Panc1 (cell line): ENCODE data around the gene ALG9. TPM values are rescaled to one million over a fixed set of nuclear protein-coding genes. Genes with fewer than 3 reads are reported as not detected.
A peak's percentile ranks its signal among the peaks of the same experiment; 100 is the strongest.

Experiments used
- ATAC-seq: fragments of 200-7000 bp; cut with Tn5 transposase; 2 replicates; pipeline ENCODE4 v1.9.1; 2020; ENCODE audit warnings: mild to moderate bottlenecking, moderate library complexity
- BruUV-seq: library from RNA; stranded (reverse); fragments of 400-500 nt; replicated peaks from 2 replicates; lab custom pipeline; 2021; lab: Mats Ljungman, UMichigan
- CTCF ChIA-PET: fragments of 300-600 bp; sonication (Branson Sonifier 250); formaldehyde crosslinking; loops from one replicate; lab custom pipeline; 2022; ENCODE audit warnings: antibody characterized with exemption; lab: Charles Lee
- POLR2A ChIA-PET: fragments of 300-600 bp; sonication (Branson Sonifier 250); formaldehyde crosslinking; loops from one replicate; lab custom pipeline; 2022; ENCODE audit warnings: antibody characterized with exemption; lab: Charles Lee
- DNase-seq: peaks from one replicate; pipeline ENCODE4 v3.0.0-alpha.2; 2010; ENCODE audit warnings: low read depth, low spot score
- H3K27ac ChIP-seq: 2 replicates; pipeline ENCODE4 v1.5.1; 2011; ENCODE audit warnings: mild to moderate bottlenecking, low read length, inconsistent platforms
- H3K27me3 ChIP-seq: fragments of 200-500 bp; sonication (Bioruptor generic); 2 replicates; pipeline ENCODE4 v1.6.0; 2014; ENCODE audit warnings: low read length, inconsistent platforms; ENCODE audit not compliant: control insufficient read depth, insufficient read depth
- H3K36me3 ChIP-seq: fragments of 200-500 bp; sonication (Bioruptor generic); 2 replicates; pipeline ENCODE4 v1.5.1; 2014; ENCODE audit warnings: inconsistent platforms, mild to moderate bottlenecking, low read length, moderate library complexity; ENCODE audit not compliant: control insufficient read depth, insufficient read depth
- H3K4me1 ChIP-seq: 2 replicates; pipeline ENCODE4 v1.5.1; 2011; ENCODE audit warnings: inconsistent platforms, mild to moderate bottlenecking, low read length, moderate library complexity; ENCODE audit not compliant: control insufficient read depth, insufficient read depth
- H3K4me3 ChIP-seq, 2 experiments: 2 replicates each; pipeline ENCODE4 v1.5.1; 2011 to 2012; ENCODE audit warnings: low read depth in 2 of 2, low read length in 2 of 2, mild to moderate bottlenecking in 2 of 2, inconsistent platforms in 1 of 2, moderate library complexity in 1 of 2
- H3K9me3 ChIP-seq: fragments of 200-500 bp; sonication (Bioruptor generic); 2 replicates; pipeline ENCODE4 v1.5.1; 2014; ENCODE audit warnings: low read depth, mild to moderate bottlenecking, inconsistent platforms, low read length, moderate library complexity; ENCODE audit not compliant: control insufficient read depth, insufficient read depth
- CTCF ChIP-seq: fragments of 450-650 bp; IDR thresholded peaks from 2 replicates; pipeline ENCODE4 v1.5.1; 2017; ENCODE audit warnings: mild to moderate bottlenecking
- POLR2AphosphoS5 ChIP-seq: IDR thresholded peaks from 2 replicates; pipeline ENCODE4 v1.6.1; 2012; ENCODE audit warnings: mild to moderate bottlenecking, low read depth, low read length, moderate library complexity
- REST ChIP-seq, 2 experiments: IDR thresholded peaks; 2 replicates each; pipeline ENCODE4 v1.6.1; 2011 to 2012; ENCODE audit warnings: low read depth in 2 of 2, control low read depth in 1 of 2, low read length in 1 of 2, mild to moderate bottlenecking in 1 of 2, moderate library complexity in 1 of 2; ENCODE audit not compliant: insufficient read depth in 1 of 2
- SIN3A ChIP-seq: IDR thresholded peaks from 2 replicates; pipeline ENCODE4 v1.6.1; 2012; ENCODE audit warnings: low read depth, mild to moderate bottlenecking, low read length, moderate library complexity, borderline replicate concordance; ENCODE audit not compliant: insufficient read depth
- TCF7L2 ChIP-seq: IDR thresholded peaks from 2 replicates; pipeline ENCODE4 v1.6.1; 2011; ENCODE audit warnings: mild to moderate bottlenecking, low read depth, low read length, inconsistent platforms
- in situ Hi-C: cut with HindIII; loops from 2 replicates; pipeline ENCODE4 v1.10.0; 2016; ENCODE audit warnings: low sequenced_read_pairs, low pct_unique_long_range_greater_than_20kb
- intact Hi-C: fragments of 100-400 bp; cut with micrococcal nuclease; formaldehyde crosslinking; loops from one replicate; pipeline ENCODE4 v1.10.0; 2022; ENCODE audit not compliant: unreplicated experiment
- total RNA-seq: library from RNA; stranded (reverse); gene quantifications from one replicate; pipeline ENCODE4 v1.2.1, GENCODE V29; 2021; ENCODE audit not compliant: unreplicated experiment

The ALG9 gene
- total RNA-seq, 1 experiment from 2014 or later, result 27.1 TPM

GRCh38 chr11:111871693-111872161, 346 bp upstream of the ALG9 start:
- Histone ChIP-seq H3K9me3 (no peaks in the 10 kb centered on the region), H3K4me3 (peak overlapping the region; percentile 76 to 77), H3K27ac (peak overlapping the region; percentile 96), H3K4me1 (peaks cover 13% of the 10 kb centered on the region), H3K36me3 (no peaks in the 10 kb centered on the region; the same call in 1 of the 2 replicates), H3K27me3 (no peaks in the 10 kb centered on the region)
- DNase-seq (no peak), ATAC-seq (0 out of 2 replicates have a peak, but pooled peaks have one; percentile 31)
- CTCF ChIA-PET, result interaction anchor here (0.5 to 1.5 kb wide), 6 partner anchors 9 to 267 kb away, joined by 3 to 8 read pairs (median 4); no protein-coding TSS in a partner anchor
- in situ Hi-C loops, result no loop called here
- intact Hi-C loops, result loop anchor here (10.0 kb wide), 1 partner anchor 113 kb away; no protein-coding TSS in a partner anchor
- TF ChIP-seq TCF7L2, result no peak
- TF ChIP-seq SIN3A, result no peak
- no peak for TF ChIP-seq CTCF
- no peak for TF ChIP-seq POLR2AphosphoS5
- TF ChIP-seq REST (IDR thresholded peaks at IDR 0.05; ENCODE audit: insufficient read depth in 1 of 2, low read depth in 2 of 2, low read length in 1 of 2), result no peak
- no TSS peak for BruUV-seq
- POLR2A ChIA-PET, result interaction anchor here (0.5 to 1.0 kb wide), 3 partner anchors 55 to 214 kb away, joined by 3 read pairs; partner anchors contain the start of gene TIMM8B

GRCh38 chr11:111870522-111870885, 877 bp downstream of the ALG9 start:
- Histone ChIP-seq H3K9me3 (no peaks in the 10 kb centered on the region), H3K4me1 (peaks cover 13% of the 10 kb centered on the region), H3K4me3 (peak overlapping the region; percentile 76 to 77), H3K27ac (peak overlapping the region; percentile 88), H3K36me3 (peaks cover 3% of the 10 kb centered on the region), H3K27me3 (no peaks in the 10 kb centered on the region)
- CTCF ChIA-PET, result interaction anchor here (0.6 kb wide), 1 partner anchor 85 kb away, joined by 6 read pairs; no protein-coding TSS in a partner anchor
- intact Hi-C loops, result loop anchor here (10.0 kb wide), 1 partner anchor 114 kb away; no protein-coding TSS in a partner anchor
- POLR2A ChIA-PET, result interaction anchor here (0.8 to 1.3 kb wide), 2 partner anchors 9 to 57 kb away, joined by 3 to 6 read pairs; no protein-coding TSS in a partner anchor
- TF ChIP-seq POLR2AphosphoS5, result no peak
- TF ChIP-seq SIN3A, result no peak
- TF ChIP-seq TCF7L2, result no peak
- no peak for TF ChIP-seq REST (IDR thresholded peaks at IDR 0.05; ENCODE audit: insufficient read depth in 1 of 2, low read depth in 2 of 2, low read length in 1 of 2)
- no peak for TF ChIP-seq CTCF
- in situ Hi-C loops, result no loop called here
- no TSS peak for BruUV-seq
- ATAC-seq (no peak), DNase-seq (no peak)
